A549 (cell line): ENCODE data around the gene CDAN1. TPM values are rescaled to one million over a fixed set of nuclear protein-coding genes. Genes with fewer than 3 reads are reported as not detected.
A peak's percentile ranks its signal among the peaks of the same experiment; 100 is the strongest.

Experiments used
- ATAC-seq, 2 experiments: fragments of 200-7000 bp in 1 of 2; fragments of >200 bp in 1 of 2; cut with Nextera tagmentation in 1 of 2; cut with Tn5 transposase in 1 of 2; 3 replicates each; pipeline versions ENCODE4 v1.8.0 to v1.9.1; 2018 to 2020; ENCODE audit warnings: mild to moderate bottlenecking in 1 of 2, moderate library complexity in 1 of 2
- CTCF ChIA-PET: fragments of 300-600 bp; sonication (Branson Sonifier 250); formaldehyde crosslinking; extraction: SDS; loops from one replicate; lab custom pipeline; 2021; ENCODE audit warnings: antibody characterized with exemption, inconsistent platforms; lab: Yijun Ruan, JAX
- POLR2A ChIA-PET: fragments of 350-600 bp; formaldehyde crosslinking; extraction: SDS; loops from one replicate; lab custom pipeline; 2021; ENCODE audit warnings: antibody characterized with exemption, inconsistent platforms; lab: Yijun Ruan, JAX
- DNase-seq, 2 experiments: peaks; one replicate each; pipeline versions ENCODE4 v3.0.0 to v3.0.0-alpha.2; 2011 to 2016; ENCODE audit warnings: low read depth in 1 of 2, low spot score in 1 of 2
- FAIRE-seq: peaks from 2 replicates; lab custom pipeline; 2011; peaks lifted over from hg19 to GRCh38; lab: Jason Lieb, UNC
- H3K27ac ChIP-seq, 2 experiments: fragments of >200 bp; sonication (Bioruptor Twin); formaldehyde crosslinking; 3 replicates each; pipeline ENCODE4 v1.5.1; 2016 to 2017
- H3K4me1 ChIP-seq: fragments of >200 bp; sonication (Bioruptor Twin); formaldehyde crosslinking; 3 replicates; pipeline ENCODE4 v1.6.1; 2016
- H3K4me2 ChIP-seq: fragments of >200 bp; sonication (Bioruptor Twin); formaldehyde crosslinking; 3 replicates; pipeline ENCODE4 v1.6.1; 2016
- H3K4me3 ChIP-seq: fragments of >200 bp; sonication (Bioruptor Twin); formaldehyde crosslinking; 3 replicates; pipeline ENCODE4 v1.5.1; 2016
- H3K9me3 ChIP-seq: fragments of >200 bp; sonication (Bioruptor Twin); formaldehyde crosslinking; 3 replicates; pipeline ENCODE4 v1.6.1; 2016
- HOXB13 ChIP-seq: fragments of 250-450 bp; sonication (Bioruptor Pico); IDR thresholded peaks from 2 replicates; pipeline ENCODE4 v1.5.0; 2020; ENCODE audit warnings: low read depth, mild to moderate bottlenecking, moderate library complexity
- KDM1A ChIP-seq: fragments of 200-600 bp; sonication (generic); IDR thresholded peaks from 2 replicates; pipeline ENCODE4 v1.6.1; 2016; ENCODE audit warnings: low read depth, mild to moderate bottlenecking
- KDM5A ChIP-seq: fragments of 200-600 bp; sonication (generic); IDR thresholded peaks from 2 replicates; pipeline ENCODE4 v1.6.1; 2016; ENCODE audit warnings: antibody characterized with exemption, mild to moderate bottlenecking
- PHF8 ChIP-seq: fragments of 200-600 bp; sonication (generic); IDR thresholded peaks from 2 replicates; pipeline ENCODE4 v1.6.1; 2016; ENCODE audit warnings: low read depth, mild to moderate bottlenecking, antibody characterized with exemption, moderate library complexity, borderline replicate concordance
- RAD21 ChIP-seq, 2 experiments: fragments of >200 bp in 1 of 2; sonication (Bioruptor Twin) in 1 of 2; formaldehyde crosslinking in 1 of 2; IDR thresholded peaks in 1 of 2; conservative IDR thresholded peaks in 1 of 2; 2 replicates in 1 of 2; 3 replicates in 1 of 2; pipeline ENCODE4 v1.6.1; 2012 to 2018; ENCODE audit warnings: inconsistent platforms in 1 of 2
- RARB ChIP-seq: fragments of 250-450 bp; sonication (Bioruptor Pico); IDR thresholded peaks from 2 replicates; pipeline ENCODE4 v1.8.0; 2021; ENCODE audit warnings: mild to moderate bottlenecking, moderate library complexity
- RCOR1 ChIP-seq: fragments of 150-350 bp; IDR thresholded peaks from 2 replicates; pipeline ENCODE4 v1.6.1; 2014; ENCODE audit warnings: antibody characterized with exemption, low read length, low read depth
- SMC3 ChIP-seq: fragments of >200 bp; sonication (Bioruptor Twin); formaldehyde crosslinking; IDR thresholded peaks from 3 replicates; pipeline ENCODE4 v1.6.1; 2018; ENCODE audit warnings: inconsistent platforms
- TP53 ChIP-seq: fragments of 250-450 bp; sonication (Bioruptor Pico); IDR thresholded peaks from 2 replicates; pipeline ENCODE4 v1.5.0; 2021; ENCODE audit warnings: mild to moderate bottlenecking, moderate library complexity
- WGBS: methylation state at CpG from one replicate; pipeline ENCODE4 v1.1.6; 2017; ENCODE audit errors: missing lambda C conversion rate; 5-methylcytosine and 5-hydroxymethylcytosine counted together
- polyA plus RNA-seq, 4 experiments: library from polyadenylated mRNA; depleted of rRNA in 3 of 4; stranded (reverse); fragments of >200 nt; fragmentation: RNase III in 1 of 4; extraction: RNeasy Plus Mini Kit Qiagen cat#74134 plus additional on column Dnase treatment in 1 of 4; gene quantifications; 2 replicates in 3 of 4; 3 replicates in 1 of 4; pipeline ENCODE4 v1.2.3, GENCODE V29; 2011 to 2017
- TF ChIP-seq, protein P1 (sequence below): IDR thresholded peaks from 2 replicates; pipeline ENCODE4 v1.6.1; 2012
- TF ChIP-seq, protein P2 (sequence below): fragments of >200 bp; sonication (Bioruptor Twin); formaldehyde crosslinking; IDR thresholded peaks from 3 replicates; pipeline ENCODE4 v1.5.1; 2016
- TF ChIP-seq, protein P3 (sequence below): fragments of 200-600 bp; sonication (generic); IDR thresholded peaks from 2 replicates; pipeline ENCODE4 v1.6.1; 2016; ENCODE audit warnings: antibody characterized with exemption, mild to moderate bottlenecking, moderate library complexity
- TF ChIP-seq, protein P4 (sequence below): IDR thresholded peaks from 2 replicates; pipeline ENCODE4 v1.6.1; 2012
- TF ChIP-seq, protein P5 (sequence below): IDR thresholded peaks from 2 replicates; pipeline ENCODE4 v1.6.1; 2012; ENCODE audit warnings: low read depth, borderline replicate concordance
- TF ChIP-seq, protein P6 (sequence below): fragments of 250-450 bp; sonication (Bioruptor Pico); IDR thresholded peaks from 2 replicates; pipeline ENCODE4 v1.5.0; 2021; ENCODE audit warnings: mild to moderate bottlenecking, moderate library complexity, borderline replicate concordance

The CDAN1 gene
- polyA plus RNA-seq, 2 of the 4 experiments (the other 2 are of a cell fraction) = 2.9 to 6.9 TPM

DNA sequence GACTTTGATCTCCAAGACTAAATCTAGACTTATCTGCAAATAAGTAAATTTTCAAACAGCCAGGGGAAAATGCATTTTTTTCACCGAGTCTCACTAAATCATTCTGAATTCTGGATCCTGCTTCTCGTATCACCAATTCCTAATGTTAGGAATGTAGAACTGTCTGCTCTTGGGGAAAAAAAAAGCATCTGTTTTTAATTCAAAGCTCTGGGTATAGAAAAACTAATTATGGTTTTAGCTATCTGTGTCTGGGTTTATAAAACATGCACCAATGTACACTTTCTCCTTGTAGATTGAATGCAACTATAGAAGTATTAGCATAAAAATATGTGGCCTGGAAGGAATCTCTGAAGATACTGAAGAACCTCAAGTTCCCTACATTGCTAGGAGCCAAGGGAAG is 4.8 kb upstream of the CDAN1 start:
- 87% methylated on average over 2 of the region's 2 CpGs for WGBS
- ChIA-PET CTCF (interaction anchor here (1.8 kb wide), 1 partner anchor 185 kb away, joined by 5 read pairs; no protein-coding TSS in a partner anchor), POLR2A (no interaction called here)
- H3K9me3 ChIP-seq = no peaks in the 10 kb centered on the region
- ATAC-seq = no peak
- no peak overlapping the region for H3K27ac ChIP-seq
- H3K4me1 ChIP-seq = peaks cover 3% of the 10 kb centered on the region; the same call in 1 of the 3 replicates
- H3K4me3 ChIP-seq = no peak overlapping the region
- TF ChIP-seq PHF8 (no peak), KDM5A (no peak)
- TF ChIP-seq, protein P1, sequence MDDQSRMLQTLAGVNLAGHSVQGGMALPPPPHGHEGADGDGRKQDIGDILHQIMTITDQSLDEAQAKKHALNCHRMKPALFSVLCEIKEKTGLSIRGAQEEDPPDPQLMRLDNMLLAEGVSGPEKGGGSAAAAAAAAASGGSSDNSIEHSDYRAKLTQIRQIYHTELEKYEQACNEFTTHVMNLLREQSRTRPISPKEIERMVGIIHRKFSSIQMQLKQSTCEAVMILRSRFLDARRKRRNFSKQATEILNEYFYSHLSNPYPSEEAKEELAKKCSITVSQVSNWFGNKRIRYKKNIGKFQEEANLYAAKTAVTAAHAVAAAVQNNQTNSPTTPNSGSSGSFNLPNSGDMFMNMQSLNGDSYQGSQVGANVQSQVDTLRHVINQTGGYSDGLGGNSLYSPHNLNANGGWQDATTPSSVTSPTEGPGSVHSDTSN = no peak
- DNase-seq = no peak
- no peak overlapping the region for H3K4me2 ChIP-seq
- FAIRE-seq = no peak

DNA sequence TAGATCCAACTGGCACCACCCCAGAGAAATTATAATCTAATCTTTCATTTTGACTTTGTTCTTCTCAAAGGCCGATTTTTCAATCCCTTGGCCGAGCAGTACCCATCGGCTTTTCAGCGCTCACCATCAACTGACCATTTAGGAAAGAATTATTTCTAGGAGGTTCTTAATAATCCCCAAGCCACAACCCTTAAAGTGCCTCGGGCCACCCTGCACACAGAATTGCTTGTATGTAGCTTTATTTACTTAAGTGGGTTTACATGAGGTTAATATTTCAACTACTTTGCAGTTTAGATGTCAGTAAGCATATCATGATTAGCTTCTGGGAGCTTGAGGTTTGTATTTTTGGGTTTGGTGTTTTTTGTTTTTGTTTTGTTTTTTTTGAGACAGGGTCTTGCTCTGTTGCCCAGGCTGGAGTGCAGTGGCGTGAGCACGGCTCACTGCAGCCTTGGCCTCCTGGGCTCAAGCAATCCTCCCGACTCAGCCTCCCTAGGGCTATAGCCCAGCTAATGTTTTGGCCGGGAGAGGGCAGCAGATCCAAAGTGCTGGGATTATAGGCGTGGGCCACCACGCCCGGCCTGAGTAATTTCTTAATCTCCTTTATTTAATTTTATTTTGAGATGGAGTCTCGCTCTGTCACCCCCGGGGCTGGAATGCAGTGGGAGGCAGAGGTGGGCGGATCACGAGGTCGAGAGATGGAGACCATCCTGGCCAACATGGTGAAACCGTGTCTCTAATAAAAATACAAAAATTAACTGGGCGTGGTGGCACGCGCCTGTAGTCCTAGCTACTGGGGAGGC is 801 bp upstream of the CDAN1 start:
- Histone ChIP-seq H3K9me3 (no peaks in the 10 kb centered on the region), H3K4me1 (peaks cover 10% of the 10 kb centered on the region), H3K4me3 (peak overlapping the region; percentile 99), H3K27ac (peak overlapping the region; percentile 75 to 92), H3K4me2 (peak overlapping the region; percentile 85)
- TF ChIP-seq RAD21 (conservative IDR thresholded peaks at IDR 0.05 in 1 of 2, IDR thresholded peaks at IDR 0.05 in 1 of 2) (peak; percentile 71 to 74), SMC3 (peak; percentile 50), KDM1A (peak; percentile 71), RCOR1 (no peak)
- TF ChIP-seq, protein P2, sequence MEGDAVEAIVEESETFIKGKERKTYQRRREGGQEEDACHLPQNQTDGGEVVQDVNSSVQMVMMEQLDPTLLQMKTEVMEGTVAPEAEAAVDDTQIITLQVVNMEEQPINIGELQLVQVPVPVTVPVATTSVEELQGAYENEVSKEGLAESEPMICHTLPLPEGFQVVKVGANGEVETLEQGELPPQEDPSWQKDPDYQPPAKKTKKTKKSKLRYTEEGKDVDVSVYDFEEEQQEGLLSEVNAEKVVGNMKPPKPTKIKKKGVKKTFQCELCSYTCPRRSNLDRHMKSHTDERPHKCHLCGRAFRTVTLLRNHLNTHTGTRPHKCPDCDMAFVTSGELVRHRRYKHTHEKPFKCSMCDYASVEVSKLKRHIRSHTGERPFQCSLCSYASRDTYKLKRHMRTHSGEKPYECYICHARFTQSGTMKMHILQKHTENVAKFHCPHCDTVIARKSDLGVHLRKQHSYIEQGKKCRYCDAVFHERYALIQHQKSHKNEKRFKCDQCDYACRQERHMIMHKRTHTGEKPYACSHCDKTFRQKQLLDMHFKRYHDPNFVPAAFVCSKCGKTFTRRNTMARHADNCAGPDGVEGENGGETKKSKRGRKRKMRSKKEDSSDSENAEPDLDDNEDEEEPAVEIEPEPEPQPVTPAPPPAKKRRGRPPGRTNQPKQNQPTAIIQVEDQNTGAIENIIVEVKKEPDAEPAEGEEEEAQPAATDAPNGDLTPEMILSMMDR = peak; percentile 63
- TF ChIP-seq, protein P3, sequence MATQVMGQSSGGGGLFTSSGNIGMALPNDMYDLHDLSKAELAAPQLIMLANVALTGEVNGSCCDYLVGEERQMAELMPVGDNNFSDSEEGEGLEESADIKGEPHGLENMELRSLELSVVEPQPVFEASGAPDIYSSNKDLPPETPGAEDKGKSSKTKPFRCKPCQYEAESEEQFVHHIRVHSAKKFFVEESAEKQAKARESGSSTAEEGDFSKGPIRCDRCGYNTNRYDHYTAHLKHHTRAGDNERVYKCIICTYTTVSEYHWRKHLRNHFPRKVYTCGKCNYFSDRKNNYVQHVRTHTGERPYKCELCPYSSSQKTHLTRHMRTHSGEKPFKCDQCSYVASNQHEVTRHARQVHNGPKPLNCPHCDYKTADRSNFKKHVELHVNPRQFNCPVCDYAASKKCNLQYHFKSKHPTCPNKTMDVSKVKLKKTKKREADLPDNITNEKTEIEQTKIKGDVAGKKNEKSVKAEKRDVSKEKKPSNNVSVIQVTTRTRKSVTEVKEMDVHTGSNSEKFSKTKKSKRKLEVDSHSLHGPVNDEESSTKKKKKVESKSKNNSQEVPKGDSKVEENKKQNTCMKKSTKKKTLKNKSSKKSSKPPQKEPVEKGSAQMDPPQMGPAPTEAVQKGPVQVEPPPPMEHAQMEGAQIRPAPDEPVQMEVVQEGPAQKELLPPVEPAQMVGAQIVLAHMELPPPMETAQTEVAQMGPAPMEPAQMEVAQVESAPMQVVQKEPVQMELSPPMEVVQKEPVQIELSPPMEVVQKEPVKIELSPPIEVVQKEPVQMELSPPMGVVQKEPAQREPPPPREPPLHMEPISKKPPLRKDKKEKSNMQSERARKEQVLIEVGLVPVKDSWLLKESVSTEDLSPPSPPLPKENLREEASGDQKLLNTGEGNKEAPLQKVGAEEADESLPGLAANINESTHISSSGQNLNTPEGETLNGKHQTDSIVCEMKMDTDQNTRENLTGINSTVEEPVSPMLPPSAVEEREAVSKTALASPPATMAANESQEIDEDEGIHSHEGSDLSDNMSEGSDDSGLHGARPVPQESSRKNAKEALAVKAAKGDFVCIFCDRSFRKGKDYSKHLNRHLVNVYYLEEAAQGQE = no peak
- 66% methylated on average over 21 of the region's 21 CpGs for WGBS
- DNase-seq (peak in 1 of 2 experiments; percentile 49), ATAC-seq (peak; percentile 49 to 82; a peak in 4 of 6 replicates), FAIRE-seq (no peak)
- ChIA-PET CTCF (interaction anchor here (0.6 to 3.8 kb wide), 12 partner anchors 13 to 548 kb away, joined by 3 to 39 read pairs (median 4); no protein-coding TSS in a partner anchor), POLR2A (no interaction called here)

DNA sequence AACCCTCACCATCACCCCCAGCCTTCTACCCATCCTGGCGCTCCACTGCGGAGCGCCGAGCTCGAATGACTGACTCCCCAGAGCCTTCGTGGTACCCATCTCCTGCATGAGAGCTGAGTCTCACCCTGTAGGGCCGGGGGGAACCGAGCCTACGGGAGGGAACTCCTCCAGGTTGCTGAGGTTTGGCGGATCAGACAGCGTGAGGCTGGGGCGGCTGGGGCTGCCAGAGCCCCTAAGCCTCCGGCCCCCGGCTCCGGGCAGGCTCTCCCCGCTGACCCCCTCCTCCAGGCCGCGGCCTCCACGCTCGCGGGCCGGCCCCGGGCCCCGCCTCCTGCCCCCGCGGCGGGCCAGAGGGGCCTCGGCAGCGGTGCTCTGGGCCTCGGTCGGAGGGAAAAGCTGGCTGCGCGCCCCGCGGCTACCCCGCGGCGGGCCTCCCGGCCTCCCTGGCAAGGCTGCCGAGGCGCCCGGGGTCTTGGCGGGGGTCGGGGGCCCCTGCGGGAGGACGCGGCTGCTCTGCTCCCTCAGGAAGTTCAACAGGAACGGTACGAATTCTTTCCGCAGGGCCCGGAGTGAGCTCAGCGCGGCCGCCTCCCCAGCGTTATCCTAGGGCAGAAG is 643 bp downstream of the CDAN1 start:
- ChIA-PET POLR2A (no interaction called here), CTCF (interaction anchor here (1.1 to 3.8 kb wide), 3 partner anchors 19 to 190 kb away, joined by 3 to 39 read pairs (median 4); no protein-coding TSS in a partner anchor)
- peak overlapping the region; percentile 75 to 92 for H3K27ac ChIP-seq
- WGBS = 51% methylated on average over 7 of the region's 55 CpGs
- H3K9me3 ChIP-seq = no peaks in the 10 kb centered on the region
- peak overlapping the region; percentile 99 for H3K4me3 ChIP-seq
- FAIRE-seq (no peak), DNase-seq (peak in 1 of 2 experiments; percentile 8), ATAC-seq (peak; percentile 20 to 23; a peak in 1 of 6 replicates)
- peak overlapping the region; percentile 97 for H3K4me2 ChIP-seq
- H3K4me1 ChIP-seq = peaks cover 10% of the 10 kb centered on the region
- TF ChIP-seq, protein P4, sequence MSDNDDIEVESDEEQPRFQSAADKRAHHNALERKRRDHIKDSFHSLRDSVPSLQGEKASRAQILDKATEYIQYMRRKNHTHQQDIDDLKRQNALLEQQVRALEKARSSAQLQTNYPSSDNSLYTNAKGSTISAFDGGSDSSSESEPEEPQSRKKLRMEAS = no peak
- TF ChIP-seq, protein P3 = no peak
- TF ChIP-seq, protein P5, sequence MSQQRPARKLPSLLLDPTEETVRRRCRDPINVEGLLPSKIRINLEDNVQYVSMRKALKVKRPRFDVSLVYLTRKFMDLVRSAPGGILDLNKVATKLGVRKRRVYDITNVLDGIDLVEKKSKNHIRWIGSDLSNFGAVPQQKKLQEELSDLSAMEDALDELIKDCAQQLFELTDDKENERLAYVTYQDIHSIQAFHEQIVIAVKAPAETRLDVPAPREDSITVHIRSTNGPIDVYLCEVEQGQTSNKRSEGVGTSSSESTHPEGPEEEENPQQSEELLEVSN = no peak
- TF ChIP-seq, protein P6, sequence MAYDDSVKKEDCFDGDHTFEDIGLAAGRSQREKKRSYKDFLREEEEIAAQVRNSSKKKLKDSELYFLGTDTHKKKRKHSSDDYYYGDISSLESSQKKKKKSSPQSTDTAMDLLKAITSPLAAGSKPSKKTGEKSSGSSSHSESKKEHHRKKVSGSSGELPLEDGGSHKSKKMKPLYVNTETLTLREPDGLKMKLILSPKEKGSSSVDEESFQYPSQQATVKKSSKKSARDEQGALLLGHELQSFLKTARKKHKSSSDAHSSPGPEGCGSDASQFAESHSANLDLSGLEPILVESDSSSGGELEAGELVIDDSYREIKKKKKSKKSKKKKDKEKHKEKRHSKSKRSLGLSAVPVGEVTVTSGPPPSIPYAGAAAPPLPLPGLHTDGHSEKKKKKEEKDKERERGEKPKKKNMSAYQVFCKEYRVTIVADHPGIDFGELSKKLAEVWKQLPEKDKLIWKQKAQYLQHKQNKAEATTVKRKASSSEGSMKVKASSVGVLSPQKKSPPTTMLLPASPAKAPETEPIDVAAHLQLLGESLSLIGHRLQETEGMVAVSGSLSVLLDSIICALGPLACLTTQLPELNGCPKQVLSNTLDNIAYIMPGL = no peak
- no peak for TF ChIP-seq TP53
- no peak for TF ChIP-seq HOXB13 (CRISPR knock-in tag)
- no peak for TF ChIP-seq RARB (CRISPR knock-in tag)
